HG03103 (cell line): ENCODE measurements around the gene SCTR.
A peak's percentile ranks its signal among the peaks of the same experiment; 100 is the strongest.

Experiments used
- ATAC-seq: cut with Tn5 transposase; IDR thresholded peaks from one replicate; pipeline ENCODE4 v1.9.1; 2021; ENCODE audit warnings: low read depth; ENCODE audit not compliant: unreplicated experiment

SCTR gene

DNA sequence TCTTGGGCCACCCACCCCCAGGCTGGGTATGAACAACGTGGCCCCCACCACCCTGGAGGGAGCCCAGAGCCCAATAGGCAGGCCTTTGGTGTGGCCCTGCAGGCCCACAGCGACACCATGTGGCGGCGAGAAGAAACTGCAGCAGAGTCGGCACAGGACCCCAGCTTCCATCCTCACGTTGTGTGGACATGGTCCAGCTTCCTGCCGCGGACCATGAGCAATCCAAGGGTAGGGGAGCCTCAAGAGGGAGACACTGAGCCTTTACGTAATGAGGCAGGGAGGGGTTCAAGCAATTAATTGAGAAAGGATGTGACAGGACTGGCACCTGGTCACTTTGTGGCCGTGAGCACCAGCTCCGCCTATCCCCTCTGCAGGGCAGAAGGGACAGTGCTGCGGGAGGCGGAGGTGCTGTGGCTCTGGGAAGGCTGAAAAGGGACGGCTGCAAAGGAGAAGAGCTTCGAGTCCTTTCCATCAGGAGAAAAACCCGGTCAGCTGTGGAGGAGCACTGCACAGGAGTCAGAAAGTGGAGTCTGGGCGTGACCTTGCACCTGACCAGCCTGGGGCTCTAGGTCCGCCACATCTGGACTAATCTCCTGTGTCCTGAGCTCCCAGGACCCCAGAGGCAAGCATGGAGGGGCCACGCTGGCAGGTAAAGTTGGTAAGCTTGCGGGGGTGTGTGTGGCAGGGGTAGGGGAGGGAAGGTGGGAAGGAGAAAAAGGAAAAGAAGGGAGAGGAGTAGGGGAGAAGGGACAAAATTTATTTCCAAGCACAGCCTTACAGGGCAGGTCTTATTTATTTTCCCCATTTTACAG is 47.8 kb downstream of the SCTR start:
- peak; percentile 63 for ATAC-seq

DNA sequence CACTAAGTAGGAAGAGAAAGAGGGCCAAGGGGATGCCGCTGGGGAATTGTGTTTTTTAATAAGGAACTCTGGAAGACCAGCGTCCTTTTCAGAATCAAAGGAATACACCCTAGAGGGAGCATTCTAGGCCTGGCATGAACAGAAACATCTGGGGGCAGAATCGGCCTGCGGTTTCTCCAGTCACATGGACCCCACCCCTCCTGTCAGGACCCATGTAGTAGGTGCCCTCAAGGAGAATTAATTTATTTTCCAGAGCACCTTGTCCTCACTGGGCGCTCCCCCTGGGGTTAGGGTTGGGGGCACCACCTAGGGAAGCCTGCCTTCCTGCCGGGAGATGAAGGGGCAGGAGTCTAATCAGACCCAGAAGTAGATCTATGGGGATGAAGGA is 48.4 kb downstream of the SCTR start:
- no peak for ATAC-seq

DNA sequence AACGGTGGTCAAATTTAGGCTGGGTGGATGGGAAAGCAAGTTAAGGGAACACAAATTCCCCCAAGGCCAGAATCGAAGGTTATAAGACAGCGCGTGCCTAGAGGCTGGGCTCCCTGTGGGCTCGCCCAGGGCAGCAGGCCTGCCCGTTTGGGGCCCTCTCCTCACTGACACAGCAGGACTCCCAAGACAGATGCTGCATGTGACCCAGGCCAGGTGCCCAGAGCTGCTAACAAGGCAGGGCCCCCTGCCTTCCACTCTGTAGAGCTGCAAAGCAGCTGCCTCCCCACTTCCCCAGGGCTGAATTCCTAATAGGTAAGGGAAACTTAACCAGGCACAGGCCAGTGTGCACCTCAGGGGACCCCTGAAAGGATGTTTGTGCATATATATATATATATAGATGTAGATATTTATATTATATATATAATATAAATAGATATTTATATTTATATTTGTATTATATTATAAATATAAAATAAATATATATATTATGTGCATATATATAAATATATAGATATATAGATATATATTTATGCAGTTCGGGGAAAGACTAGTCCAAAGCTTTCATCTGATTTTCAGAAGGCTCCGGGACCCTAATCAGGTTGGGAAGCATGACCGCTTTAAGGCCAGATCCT is 48.9 kb downstream of the SCTR start:
- ATAC-seq, result no peak

DNA sequence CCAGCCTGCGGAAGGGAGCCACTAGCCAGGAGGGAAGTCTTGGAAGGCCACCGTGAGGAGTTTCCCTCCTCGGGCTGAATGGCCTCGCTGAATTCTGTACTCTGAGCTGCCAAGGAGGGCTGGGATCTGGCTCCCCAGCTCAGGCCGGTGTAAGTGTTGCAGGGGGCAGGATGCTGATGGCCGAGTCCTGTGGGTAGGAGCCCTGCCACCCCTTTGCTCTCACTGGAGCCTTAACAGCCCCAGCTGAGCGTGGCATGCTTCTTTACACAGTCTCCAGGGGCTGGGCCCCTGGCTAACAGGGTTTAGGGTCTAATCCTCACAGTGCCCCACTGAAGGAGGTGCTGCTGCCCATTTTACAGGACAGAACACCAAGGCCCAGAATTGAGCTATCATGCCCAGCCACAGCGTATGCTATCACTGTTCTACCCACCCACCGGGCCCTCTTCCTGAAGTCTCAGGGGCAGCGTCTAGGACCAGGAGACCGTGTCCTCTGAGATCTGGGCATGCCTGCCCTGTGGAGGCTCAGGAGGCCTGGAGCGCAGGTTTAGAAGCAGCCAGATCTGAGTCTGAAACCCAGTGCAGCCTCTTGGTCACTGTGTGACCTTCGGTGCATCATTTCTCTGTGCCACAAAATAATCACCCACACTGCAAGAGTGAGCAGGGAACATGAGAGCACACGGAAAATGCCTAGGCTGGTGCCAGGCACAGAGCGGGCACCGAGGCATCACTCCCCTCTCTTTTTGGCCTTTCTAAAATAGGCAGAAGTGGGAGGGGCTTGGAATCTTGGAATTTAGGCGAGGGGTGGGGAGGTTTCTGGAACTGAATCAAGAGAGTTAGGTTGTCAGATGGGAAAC is 49.7 kb downstream of the SCTR start:
- no peak for ATAC-seq

DNA sequence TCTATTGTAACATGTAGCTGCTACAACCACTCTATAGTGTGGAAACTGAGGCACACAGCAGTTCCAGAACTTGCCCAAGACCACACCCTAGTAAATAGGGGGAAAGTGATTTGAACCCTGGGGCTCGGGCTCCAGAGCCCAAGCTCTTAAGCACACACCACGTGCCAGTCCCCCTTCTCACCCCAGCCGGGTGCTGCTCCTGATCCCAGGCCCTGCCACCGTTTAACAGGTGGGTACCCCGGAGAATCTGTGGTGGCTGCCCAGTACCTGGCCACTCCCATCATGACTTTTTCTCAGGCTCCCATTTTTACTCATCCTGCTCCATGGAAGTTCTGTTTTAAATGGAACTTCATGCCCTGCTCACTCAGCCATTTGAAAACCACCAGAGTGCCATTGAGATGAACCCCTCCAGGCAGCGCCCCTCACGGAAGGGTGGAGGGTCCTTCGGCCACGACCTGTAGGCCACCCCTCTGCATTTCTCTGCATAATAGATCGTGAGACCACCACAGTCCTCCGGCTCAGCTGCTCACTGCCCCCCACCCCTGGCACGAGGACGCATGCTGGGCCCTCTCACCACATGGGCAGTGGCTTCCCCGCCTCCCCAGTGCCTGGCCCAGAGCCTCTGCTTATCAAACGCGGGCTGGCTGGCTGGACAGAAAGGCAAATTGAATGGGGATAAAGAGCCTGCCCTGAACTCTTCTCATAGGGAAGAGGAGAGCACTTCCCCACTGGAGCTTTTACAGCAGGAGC is 50.5 kb downstream of the SCTR start:
- no peak for ATAC-seq

DNA sequence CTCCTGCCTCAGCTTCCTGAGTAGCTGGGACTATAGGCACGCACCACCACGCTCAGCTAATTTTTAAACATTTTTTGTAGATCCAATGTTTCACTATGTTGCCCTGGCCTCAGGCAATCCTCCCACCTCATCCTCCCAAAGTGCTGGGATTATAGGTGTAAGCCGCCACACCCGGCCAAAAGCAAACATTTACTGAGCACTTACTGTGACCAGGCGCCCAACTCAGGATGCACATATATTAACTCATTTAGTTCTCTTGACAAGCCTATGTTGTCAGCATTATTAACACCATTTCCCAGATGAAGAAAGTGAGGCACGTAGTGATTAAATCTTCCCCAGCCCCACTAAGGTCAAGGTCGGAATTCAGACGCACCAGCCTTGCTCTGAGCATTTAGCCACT is 51.5 kb downstream of the SCTR start:
- ATAC-seq, result no peak

DNA sequence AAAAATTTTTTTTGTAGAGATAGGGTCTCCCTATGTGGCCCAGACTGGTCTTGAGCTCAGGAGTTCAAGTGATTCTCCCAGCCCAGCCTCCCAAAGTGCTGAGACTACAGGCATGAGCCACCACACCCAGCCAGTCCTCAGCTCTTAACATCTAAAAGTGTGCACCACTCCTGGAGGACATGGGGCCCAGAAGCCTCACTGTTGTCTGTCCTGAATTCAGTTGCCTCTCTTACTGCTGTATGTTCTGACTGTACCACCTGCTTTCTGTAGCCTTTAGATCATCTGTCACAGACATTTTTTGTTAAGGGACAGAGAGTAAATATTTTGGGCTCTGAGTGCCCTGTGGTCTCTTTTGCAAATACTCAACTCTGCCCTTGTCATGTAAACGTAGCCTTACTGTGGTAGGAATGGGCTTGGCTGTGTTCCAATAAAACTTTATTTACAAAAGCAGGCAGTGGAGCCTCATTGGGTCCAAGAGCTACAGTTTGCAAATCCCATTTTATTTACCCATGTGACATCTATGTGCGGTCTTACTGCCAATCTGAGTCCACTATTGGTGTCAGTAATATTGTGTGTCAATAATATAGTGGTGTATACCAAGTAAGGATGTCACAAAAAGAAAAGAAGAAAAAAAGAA is 54.5 kb downstream of the SCTR start:
- ATAC-seq, result no peak

DNA sequence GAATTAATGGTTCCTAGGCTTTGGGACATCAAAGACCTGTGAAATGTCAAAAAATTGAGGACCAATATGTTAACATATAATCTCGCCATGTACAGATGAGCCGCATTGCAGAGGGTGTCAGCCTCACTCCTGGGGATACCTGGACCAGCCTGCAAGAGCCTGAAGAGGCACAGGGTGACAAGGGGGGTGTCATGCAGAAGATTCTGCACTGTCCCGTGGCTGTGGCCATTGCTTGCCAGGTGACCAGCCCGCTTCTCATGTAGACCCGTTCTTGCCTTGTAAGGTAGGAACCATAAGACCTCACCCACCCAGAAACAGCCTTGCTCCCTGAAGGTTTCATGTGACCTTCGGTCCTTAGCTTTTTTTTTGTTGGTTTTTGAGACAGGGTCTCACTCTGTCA is 55.2 kb downstream of the SCTR start:
- no peak for ATAC-seq

DNA sequence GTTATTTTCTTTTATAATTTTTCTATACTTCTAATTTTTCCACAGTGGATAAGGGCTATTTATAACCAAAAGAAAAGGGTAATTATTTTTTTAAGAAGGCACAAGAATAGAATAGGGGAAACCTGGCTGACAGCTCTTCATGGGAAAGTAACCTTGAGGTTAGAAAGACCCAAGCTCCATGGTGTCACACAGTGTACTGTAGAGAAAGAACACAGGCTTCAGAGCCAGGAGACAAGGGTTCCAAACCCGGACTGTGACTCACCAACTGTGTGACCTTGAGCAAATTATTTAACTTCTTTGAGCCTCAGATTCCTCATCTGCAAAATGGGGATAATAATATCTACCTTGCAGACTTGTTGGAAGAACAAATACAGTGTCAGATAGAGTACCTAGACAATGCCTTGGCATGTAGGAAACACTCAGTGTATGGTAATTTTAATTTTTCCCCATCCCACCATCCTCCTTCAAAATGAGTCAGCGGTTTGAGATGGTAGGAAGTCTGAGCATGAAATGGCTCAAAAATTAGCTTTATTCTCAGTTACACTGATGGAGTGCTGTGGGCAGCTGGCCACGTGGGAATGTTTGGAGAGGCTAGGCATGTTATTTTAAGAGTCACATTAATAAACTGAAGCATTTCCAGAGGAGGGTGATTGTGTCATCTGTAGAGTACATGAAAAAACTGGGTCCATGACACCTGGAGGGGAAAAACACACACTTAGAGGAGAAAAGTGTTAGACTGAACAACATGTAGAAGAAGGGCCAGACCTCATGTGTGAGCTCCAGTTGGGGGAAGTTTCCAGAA is 55.9 kb downstream of the SCTR start:
- no peak for ATAC-seq

DNA sequence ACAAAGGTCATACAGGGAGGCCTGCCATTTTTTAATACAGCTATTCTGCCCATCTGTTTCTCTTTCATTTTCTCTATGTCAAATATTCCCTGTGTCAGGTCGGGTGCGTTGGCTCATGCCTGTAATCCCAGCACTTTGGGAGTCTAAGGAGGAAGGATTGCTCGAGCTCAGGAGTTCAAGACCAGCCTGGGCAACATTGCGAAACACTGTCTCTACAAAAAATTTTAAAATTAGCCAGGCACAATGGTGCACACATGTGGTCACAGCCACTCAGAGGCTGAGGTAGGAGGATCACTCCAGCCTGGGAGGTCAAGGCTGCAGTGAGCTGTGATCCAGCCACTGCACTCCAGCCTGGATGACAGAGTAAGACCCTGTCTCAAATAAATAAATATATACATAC is 57.9 kb downstream of the SCTR start:
- no peak for ATAC-seq

DNA sequence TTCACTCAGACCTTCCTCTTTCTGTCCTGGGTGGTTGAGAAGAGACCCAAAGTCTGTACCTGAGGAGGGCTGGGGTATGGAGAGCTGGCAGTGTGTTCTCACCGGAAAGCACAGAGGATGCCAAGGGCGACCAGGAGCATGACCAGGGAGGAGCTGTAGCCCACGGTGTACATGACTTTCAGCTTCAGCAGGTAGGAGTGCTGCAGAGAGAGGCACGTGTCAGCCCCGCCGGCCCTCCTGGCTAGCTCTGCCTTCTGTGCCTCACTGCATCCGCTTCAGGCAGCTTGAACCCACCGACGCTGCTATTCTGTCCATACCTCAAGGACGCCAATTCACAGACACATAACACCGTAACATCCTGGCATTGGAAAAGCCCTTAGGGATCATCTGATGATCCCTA is 58.6 kb downstream of the SCTR start:
- ATAC-seq, result no peak

DNA sequence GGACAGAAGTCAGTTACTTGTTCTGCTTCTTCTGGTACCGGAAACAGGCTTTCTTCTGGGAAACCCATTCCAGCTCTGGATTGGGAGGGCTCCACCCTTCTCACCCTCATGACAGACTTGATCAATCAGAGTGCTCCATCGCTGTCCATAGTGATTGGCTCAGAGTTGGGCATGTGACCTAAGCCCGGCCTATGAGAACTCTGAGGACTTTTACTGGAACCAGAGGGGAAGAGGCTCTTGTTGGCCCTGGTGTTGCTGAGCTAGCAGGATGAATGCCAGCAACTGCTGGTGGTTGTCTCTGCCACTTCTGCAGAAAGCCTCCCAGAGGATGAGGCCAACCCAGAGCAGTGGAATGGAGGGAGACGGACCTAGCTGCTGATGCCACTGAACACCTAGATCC is 59.3 kb downstream of the SCTR start:
- ATAC-seq, result no peak

DNA sequence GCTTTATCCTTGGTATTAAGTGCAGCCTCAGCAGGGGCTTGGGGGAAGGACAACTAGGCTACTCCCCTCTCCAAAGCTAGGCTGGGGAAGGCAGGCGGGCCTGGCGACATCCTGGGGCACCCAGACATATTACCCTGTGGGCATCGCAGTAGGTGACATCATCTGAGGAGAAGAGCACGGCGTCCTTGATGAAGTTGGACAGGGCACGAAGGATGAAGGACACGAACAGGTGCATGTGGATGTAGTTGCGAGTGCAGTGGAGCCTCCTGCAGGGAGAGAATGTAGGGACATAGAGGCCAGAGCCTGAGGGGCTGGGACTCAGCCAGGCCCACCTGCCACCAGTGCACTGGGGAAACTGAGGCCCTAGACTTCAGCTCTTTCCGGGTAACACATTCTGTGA is 60.3 kb downstream of the SCTR start:
- no peak for ATAC-seq

DNA sequence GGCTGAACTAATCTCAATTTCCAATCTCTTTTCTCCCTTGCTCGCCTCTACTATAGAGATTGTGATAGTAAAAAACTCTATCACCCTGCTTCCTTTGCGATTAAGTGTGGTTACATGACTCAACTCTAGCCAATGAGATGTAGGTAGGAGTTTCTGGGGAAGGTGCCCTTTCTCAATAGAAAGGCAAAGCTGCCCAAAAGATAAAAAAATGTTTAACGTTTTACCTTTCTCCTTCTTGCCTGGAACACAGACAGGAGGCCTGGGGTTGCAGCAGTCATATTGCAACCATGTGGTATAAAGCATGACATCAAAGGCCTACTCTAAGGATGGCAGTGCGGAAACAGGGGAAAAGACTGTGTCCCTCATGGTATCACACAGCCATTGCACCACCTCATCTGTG is 61.1 kb downstream of the SCTR start:
- no peak for ATAC-seq

DNA sequence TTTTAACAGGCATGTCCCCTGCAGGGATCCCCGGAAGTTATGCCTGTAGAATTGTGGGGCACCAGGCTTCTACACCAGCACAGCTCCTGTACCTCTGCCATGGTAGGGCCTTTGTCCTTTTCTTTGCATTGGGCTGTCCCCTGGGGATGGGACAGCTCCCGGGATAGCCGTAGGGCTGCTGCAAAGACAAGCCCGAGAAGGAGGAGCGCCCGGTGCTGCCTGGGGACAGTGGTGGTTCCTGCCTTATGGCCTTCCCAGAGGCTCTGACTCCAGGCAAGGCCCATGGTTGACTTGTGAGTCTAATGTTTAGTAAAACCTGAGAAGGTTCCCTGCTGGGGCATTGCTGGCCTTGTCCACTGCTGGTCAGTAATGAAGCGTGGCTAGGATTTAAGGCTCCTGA is 61.7 kb downstream of the SCTR start:
- no peak for ATAC-seq

DNA sequence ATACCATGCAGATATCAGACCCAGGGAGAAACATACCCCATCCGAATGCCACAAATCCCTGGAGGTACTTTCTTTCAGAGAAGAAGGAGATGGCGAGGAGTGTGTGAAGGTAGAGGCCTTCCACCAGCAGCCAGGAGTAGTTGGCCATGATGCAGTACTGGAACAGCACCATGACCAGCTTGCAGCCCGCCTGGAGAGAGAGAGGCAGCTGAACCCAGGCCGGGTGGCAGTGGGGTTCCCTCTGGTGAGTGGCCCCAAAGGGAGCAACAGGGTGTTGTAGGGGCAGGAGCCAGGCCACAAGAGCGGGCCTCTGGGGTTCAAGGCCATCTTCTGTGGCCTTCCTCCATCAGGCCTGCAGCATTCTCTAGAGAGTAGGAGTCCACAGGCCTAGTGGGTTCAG is 62.5 kb downstream of the SCTR start:
- ATAC-seq, result no peak

DNA sequence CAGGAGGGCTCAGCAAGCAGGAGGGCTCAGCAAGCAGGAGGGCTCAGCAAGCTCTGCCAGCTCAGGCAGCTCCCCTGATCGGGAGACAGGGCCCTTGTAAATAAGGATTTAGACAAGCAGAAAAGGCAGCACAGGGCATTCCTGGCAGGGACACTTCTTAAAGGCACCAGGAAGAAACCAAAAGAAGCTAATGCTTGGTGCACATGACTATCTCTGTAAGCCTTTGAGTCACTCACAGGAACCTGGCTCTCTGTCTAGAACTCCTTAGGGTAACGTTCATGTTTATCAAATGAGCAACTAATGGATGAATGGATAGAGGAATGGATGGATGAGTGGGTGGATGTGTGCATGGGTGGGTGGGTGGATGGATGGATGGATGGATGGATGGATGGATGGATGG is 64.2 kb downstream of the SCTR start:
- ATAC-seq, result no peak

DNA sequence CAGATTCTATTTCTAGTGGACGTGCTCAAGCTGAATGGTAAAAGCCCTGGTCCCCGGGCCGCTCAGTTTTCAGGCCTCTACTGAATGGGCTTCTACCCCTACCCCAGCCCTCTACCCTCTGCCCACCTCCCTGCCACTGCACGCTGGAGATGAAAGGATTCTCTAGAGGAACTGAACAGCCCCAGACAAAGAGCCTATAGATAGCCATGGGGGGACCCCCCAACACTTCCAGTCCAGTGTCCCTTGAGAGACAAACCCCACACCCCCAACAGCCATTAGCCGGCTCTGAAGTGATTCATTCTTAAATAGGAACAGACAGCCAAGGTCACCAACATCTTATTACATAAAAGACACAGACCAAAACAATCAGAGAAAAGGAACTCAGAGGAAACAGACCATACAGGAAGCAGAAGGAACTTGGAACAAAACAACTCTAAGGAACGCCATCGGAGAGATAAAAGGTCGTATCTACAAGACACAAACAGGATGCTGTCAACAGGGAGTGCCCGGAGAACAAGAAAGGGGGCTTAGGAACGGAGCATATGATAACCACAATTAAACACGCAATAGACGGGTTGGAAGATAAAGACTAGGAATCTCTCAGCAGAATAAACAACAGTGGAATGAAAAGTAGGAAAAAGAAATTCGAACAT is 69.1 kb downstream of the SCTR start:
- ATAC-seq, result no peak

DNA sequence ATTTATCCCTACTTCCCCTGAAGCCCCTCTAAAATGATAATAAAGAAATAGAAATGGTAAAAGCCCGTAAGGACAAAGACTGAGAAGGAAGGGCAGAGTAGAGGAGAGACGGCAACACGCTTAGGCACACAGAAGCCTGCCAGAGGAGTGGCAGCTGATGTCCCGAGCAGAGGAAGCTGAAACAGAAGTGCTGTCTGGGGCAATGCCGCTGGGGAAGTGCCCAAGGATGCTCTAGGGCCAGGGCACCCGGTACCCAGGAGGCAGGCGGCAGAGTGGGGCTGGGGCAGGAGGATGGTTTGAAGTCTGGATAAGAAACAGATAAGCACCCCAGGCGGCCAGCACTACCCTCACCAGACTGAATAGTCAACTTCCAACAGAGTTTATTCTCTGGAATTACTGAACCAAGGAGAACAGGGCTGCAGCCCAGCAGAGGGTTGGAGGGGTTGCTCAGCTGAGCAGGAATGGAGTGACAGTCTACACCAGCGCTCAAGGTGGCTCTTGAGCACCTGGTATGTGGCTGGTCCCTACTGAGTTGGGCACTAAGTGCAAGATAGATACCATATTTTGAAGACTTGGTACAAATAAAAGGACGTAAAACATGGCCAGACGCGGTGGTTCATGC is 70.2 kb downstream of the SCTR start:
- no peak for ATAC-seq
